Cardiac fibroblast (primary cell): ENCODE data around the gene PDK4.

ENCODE experiments used
- DNase-seq, 2 donors: peaks; one replicate each; pipeline versions ENCODE4 v3.0.0 to v3.0.0-alpha.2; 2010; ENCODE audit warnings: low read depth in 2 of 2
- H3K4me3 ChIP-seq, 2 donors: replicated peaks in 1 of 2; 1 replicate in 1 of 2; 2 replicates in 1 of 2; pipeline ENCODE4 v1.5.1; 2011; ENCODE audit warnings: low read depth in 2 of 2, low read length in 2 of 2, mild to moderate bottlenecking in 2 of 2, moderate library complexity in 1 of 2
- TF ChIP-seq, protein P1 (sequence below): IDR thresholded peaks from one replicate; pipeline ENCODE4 v1.5.1; 2011; ENCODE audit warnings: low read depth, mild to moderate bottlenecking, low read length, inconsistent platforms

Gene PDK4

DNA sequence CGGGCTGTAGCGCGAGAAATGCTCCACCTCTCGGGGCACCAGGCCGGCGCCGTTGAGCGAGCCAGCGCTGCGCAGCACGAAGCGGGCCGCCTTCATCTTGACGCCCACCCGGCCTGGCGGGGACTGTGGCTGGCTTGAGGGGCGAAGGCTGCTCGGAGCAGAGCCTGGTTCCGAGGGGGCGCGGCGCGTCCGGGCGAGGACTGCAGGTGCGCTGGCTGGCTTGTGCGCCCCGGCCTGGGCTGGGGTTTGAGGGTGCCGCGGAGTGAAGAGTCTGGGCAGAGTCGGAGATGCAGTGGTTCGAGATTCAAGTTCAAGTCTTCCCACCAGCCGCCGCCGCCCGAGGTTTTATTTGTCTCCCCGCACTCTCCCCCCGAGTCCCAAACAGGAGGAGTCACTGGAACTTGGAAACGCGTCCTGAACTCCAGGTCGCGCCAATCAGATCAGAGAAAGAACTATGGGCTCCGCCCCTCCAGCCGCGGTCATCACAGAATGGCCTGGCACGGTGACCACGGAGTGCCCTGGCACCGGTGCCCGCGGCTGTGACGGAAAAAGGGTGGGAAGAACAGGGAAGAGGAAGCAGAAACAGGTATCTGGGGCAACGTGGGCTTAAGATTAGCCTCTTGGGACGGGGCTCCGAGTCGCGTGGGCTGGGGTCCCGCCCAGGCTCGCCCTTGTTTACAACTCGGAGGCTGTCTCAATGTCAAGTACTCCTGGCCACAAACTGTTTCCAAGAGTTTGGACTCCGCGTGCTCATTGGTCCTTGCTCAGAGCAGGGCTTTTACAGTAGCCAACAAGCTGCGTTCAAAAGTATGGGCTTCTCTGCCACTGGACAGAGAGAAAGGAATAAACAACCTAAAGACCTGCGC is at the start of gene PDK4:
Gene PDK4 (minus strand): TSS at position 319 of the 866 bp plus-strand sequence. CDS start 223 bp downstream, at position 96.
- TF ChIP-seq, protein P1, sequence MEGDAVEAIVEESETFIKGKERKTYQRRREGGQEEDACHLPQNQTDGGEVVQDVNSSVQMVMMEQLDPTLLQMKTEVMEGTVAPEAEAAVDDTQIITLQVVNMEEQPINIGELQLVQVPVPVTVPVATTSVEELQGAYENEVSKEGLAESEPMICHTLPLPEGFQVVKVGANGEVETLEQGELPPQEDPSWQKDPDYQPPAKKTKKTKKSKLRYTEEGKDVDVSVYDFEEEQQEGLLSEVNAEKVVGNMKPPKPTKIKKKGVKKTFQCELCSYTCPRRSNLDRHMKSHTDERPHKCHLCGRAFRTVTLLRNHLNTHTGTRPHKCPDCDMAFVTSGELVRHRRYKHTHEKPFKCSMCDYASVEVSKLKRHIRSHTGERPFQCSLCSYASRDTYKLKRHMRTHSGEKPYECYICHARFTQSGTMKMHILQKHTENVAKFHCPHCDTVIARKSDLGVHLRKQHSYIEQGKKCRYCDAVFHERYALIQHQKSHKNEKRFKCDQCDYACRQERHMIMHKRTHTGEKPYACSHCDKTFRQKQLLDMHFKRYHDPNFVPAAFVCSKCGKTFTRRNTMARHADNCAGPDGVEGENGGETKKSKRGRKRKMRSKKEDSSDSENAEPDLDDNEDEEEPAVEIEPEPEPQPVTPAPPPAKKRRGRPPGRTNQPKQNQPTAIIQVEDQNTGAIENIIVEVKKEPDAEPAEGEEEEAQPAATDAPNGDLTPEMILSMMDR: no peak
- DNase-seq: peak; percentile 74 to 92
- H3K4me3 ChIP-seq: peak within 1 kb of the TSS; percentile 65 to 79

DNA sequence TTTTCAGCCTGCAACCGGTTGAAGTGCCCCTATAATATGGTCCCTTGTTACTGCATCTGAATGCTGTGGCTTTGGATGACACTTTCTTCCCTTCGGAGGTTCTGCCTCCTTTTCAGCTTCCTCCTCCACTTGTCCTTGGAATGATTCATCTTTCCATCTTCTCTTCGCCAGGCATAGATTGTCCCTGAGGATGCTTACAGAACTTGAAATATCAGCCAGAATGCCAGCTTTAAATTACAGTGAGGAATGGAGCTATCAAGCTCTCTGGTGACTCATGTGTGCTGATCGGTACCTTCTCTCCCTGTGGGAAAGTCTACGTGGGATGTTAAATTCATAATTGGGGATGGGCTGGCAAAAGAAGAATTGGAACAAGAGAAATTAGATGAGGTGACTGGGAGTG is 45.9 kb upstream of the PDK4 start:
- TF ChIP-seq, protein P1: no peak
- H3K4me3 ChIP-seq: no peak overlapping the region
- DNase-seq: no peak

DNA sequence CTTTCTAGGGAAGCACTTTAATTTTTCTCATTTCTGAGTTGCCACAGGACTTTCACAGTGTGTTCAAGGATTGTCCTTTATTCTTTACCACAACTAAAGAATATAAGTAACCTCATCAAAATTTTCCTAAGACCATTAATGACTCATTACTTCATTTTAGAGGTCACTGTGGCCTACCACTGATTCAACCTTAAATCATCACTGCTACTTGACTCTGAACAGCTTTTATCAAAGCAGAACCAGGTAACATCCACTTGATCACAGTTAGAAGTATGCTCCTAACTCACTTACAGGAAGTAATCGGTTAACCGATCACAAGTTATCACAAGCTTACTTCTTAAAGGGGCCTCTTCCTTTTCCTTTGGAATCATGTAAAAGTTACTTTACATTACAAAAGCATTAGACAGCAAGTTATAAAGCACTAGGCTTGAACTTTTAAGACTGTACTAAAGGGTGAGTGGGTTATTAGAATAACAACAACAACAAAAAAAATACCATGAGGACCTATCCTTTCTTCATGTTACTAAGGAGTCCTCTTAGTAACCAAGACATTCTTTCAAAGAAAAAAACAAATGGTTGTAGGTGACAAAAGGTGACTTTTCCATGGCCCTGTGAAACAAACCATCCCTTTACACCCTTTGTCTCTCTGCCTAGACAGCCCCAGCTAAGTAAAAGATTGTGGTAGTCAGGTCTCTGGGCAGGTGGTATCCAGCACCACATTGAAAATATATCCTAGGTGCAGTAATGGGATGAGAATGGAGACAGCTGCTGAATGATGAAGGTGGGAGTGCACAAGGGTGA is 40.0 kb upstream of the PDK4 start:
- H3K4me3 ChIP-seq: no peak overlapping the region
- peak in 1 of 2 donors; percentile 43 for DNase-seq
- TF ChIP-seq, protein P1: no peak

DNA sequence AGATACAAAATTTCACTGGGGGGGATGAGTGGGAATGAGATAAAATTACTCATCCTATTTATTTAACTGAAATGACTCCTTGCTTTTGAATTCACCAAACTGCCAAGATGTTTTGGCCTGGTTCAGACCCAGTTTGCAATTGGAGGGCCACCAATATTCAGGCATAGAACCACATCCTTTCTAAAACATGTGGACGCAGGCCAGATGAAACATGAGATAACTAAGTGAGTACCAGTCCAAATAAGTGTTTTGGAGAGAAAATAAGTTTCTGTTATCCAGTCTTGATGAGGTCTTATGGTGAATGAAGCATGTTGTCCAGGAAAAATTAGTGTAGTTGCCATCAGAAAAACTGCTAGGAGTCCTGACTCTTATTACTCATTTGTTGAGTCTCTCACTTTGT is 36.3 kb upstream of the PDK4 start:
- H3K4me3 ChIP-seq: no peak overlapping the region
- TF ChIP-seq, protein P1: no peak
- DNase-seq: peak; percentile 68 to 78

DNA sequence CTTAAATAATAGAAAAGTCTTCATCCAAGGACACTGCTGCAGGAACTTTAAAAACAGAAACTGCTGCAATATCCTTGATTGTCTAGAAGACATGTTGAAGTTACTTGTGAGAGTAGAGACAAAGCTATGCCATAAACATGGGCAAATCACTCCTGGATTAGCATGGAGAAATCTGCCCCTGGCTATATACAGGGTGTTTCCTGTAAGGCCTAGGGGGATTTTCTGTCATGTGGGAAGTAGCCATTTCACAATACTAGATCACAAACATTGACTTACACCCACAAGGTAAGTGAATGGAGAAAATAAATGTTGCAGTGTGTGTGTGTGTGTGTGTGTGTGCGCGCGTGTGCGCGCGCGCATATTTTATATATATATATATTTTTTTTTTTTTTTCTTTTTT is 35.2 kb upstream of the PDK4 start:
- TF ChIP-seq, protein P1: no peak
- DNase-seq: no peak
- no peak overlapping the region for H3K4me3 ChIP-seq

DNA sequence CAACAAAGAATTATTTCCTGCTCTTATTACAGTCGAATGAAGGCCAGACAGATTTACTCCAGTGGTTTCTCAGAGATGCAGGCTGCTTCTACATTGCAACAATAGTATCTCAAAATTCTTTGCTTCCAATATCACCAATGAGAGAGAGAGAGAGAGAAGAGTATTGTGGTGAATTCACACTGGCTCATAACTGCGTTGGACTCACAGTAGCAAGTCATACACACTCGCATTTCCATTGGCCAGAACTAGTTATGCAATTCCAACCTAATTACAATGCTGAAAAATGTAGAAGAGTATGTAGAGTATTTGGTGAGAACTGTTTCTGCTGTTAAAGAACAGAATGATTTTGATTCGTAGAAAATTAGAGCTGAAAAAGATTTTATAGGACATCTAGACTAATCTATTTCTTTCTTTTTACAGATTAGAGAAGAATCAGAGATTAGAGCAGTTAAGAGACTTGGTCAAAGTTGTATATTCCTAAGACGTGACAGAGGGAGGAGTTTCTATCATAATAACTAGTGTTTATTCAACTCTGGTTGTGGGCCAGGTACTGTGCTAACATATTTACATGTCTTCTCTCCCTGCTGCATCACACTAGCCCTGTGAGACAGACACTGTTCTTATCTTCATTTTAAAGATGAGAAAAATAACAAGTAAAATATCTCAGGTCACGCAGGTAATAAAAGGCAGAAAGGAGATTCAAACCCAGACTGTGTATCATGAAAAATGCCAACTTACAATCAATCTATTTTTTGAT is 34.6 kb upstream of the PDK4 start:
- DNase-seq: peak; percentile 43 to 46
- TF ChIP-seq, protein P1: no peak
- no peak overlapping the region for H3K4me3 ChIP-seq
